ENCODE measurements around the gene ASPG. TPM values are rescaled to one million over a fixed set of nuclear protein-coding genes. Genes with fewer than 3 reads are reported as not detected.

Gene ASPG
- total RNA-seq, 2 experiments from 2014 or later, result not detected

GRCh38 chr14:104106471-104106991 lies 21.0 kb downstream of the ASPG start:
- H3K4me3 ChIP-seq (ENCODE audit: low read length), result no peak overlapping the region
- Mint-ChIP-seq H3K4me3 (no peak overlapping the region), H3K4me1 (ENCODE audit: low read depth) (no peaks in the 10 kb centered on the region), H3K27ac (no peak overlapping the region), H3K27me3 (no peaks in the 10 kb centered on the region), H3K36me3 (ENCODE audit: low read depth) (no peaks in the 10 kb centered on the region), H3K9me3 (no peaks in the 10 kb centered on the region)
- H3K36me3 ChIP-seq (ENCODE audit: insufficient read depth, low read length), result no peaks in the 10 kb centered on the region
- intact Hi-C loops (cut with DNase I, micrococcal nuclease), result no loop called here
- ChIA-PET CTCF (no interaction called here), POLR2A (interaction anchor here (1.3 kb wide), 1 partner anchor 29 kb away, joined by 3 read pairs; no protein-coding TSS in a partner anchor)
- no peak overlapping the region for H3K27ac ChIP-seq (ENCODE audit: low read depth in 1 of 2, low read length in 2 of 2)
- H3K4me1 ChIP-seq (ENCODE audit: insufficient read depth, low read length), result no peaks in the 10 kb centered on the region
- no peaks in the 10 kb centered on the region for H3K27me3 ChIP-seq (ENCODE audit: control insufficient read depth in 1 of 2, insufficient read depth in 2 of 2, low read length in 2 of 2)
- ATAC-seq (ENCODE audit: poor library complexity) (no peak), DNase-seq (peak in 1 of 14 experiments; percentile 2)
- TF ChIP-seq CTCF (IDR thresholded peaks at IDR 0.05), result no peak
- peaks cover 0 to 7% of the 10 kb centered on the region in 2 experiments for H3K9me3 ChIP-seq (ENCODE audit: control insufficient read depth in 1 of 2, insufficient read depth in 1 of 2, low read length in 2 of 2)

- H3K27ac ChIP-seq (ENCODE audit: low read depth in 1 of 2, low read length in 2 of 2), result no peak overlapping the region
- H3K27me3 Mint-ChIP-seq, result no peaks in the 10 kb centered on the region
- POLR2A ChIA-PET, result interaction anchor here (1.3 kb wide), 1 partner anchor 29 kb away, joined by 3 read pairs; no protein-coding TSS in a partner anchor
- CTCF ChIA-PET, result no interaction called here
- no peak overlapping the region for H3K27ac Mint-ChIP-seq
- H3K9me3 ChIP-seq (ENCODE audit: control insufficient read depth in 1 of 2, insufficient read depth in 1 of 2, low read length in 2 of 2), result peaks cover 0 to 7% of the 10 kb centered on the region in 2 experiments
- no peak for ATAC-seq (ENCODE audit: poor library complexity)
- H3K9me3 Mint-ChIP-seq, result no peaks in the 10 kb centered on the region
- no peak for DNase-seq
- H3K4me1 ChIP-seq (ENCODE audit: insufficient read depth, low read length), result no peaks in the 10 kb centered on the region
- no peaks in the 10 kb centered on the region for H3K4me1 Mint-ChIP-seq (ENCODE audit: low read depth)
- H3K36me3 Mint-ChIP-seq (ENCODE audit: low read depth), result no peaks in the 10 kb centered on the region
- intact Hi-C loops (cut with DNase I, micrococcal nuclease), result no loop called here
- H3K36me3 ChIP-seq (ENCODE audit: insufficient read depth, low read length), result no peaks in the 10 kb centered on the region
- no peak for TF ChIP-seq CTCF (IDR thresholded peaks at IDR 0.05)
- no peak overlapping the region for H3K4me3 ChIP-seq (ENCODE audit: low read length)
- no peaks in the 10 kb centered on the region for H3K27me3 ChIP-seq (ENCODE audit: control insufficient read depth in 1 of 2, insufficient read depth in 2 of 2, low read length in 2 of 2)
- H3K4me3 Mint-ChIP-seq, result no peak overlapping the region
Measured at GRCh38 chr14:104107101-104107581, 21.6 kb downstream of the ASPG start.

GRCh38 chr14:104107611-104108569 lies 22.4 kb downstream of the ASPG start:
- DNase-seq (no peak), ATAC-seq (ENCODE audit: poor library complexity) (no peak)
- Mint-ChIP-seq H3K27ac (no peak overlapping the region), H3K27me3 (no peaks in the 10 kb centered on the region), H3K4me1 (ENCODE audit: low read depth) (no peaks in the 10 kb centered on the region), H3K9me3 (no peaks in the 10 kb centered on the region), H3K4me3 (no peak overlapping the region), H3K36me3 (ENCODE audit: low read depth) (no peaks in the 10 kb centered on the region)
- TF ChIP-seq CTCF (IDR thresholded peaks at IDR 0.05), result no peak
- peaks cover 0 to under 1% of the 10 kb centered on the region in 2 experiments for H3K27me3 ChIP-seq (ENCODE audit: control insufficient read depth in 1 of 2, insufficient read depth in 2 of 2, low read length in 2 of 2)
- H3K27ac ChIP-seq (ENCODE audit: low read depth in 1 of 2, low read length in 2 of 2), result no peak overlapping the region
- CTCF ChIA-PET, result interaction anchor here (0.7 kb wide), 1 partner anchor 30 kb away, joined by 3 read pairs; no protein-coding TSS in a partner anchor
- peaks cover 0 to 1% of the 10 kb centered on the region in 2 experiments for H3K9me3 ChIP-seq (ENCODE audit: control insufficient read depth in 1 of 2, insufficient read depth in 1 of 2, low read length in 2 of 2)
- H3K4me1 ChIP-seq (ENCODE audit: insufficient read depth, low read length), result no peaks in the 10 kb centered on the region
- intact Hi-C loops (cut with DNase I, micrococcal nuclease), result no loop called here
- POLR2A ChIA-PET, result no interaction called here
- H3K4me3 ChIP-seq (ENCODE audit: low read length), result no peak overlapping the region
- H3K36me3 ChIP-seq (ENCODE audit: insufficient read depth, low read length), result no peaks in the 10 kb centered on the region

Measured in CD4-positive, alpha-beta T cell (primary cell).